Anterior cingulate cortex (tissue), 58 donors: ENCODE results near the gene EEFSEC.

ENCODE experiments used
- DNase-seq, 58 donors: peaks; one replicate each; lab custom pipeline; 2025; lab: John Stamatoyannopoulos, UW

Gene EEFSEC

GRCh38 chr3:128238184-128238489 is 84.9 kb downstream of the EEFSEC start:
- DNase-seq: no peak

- DNase-seq: no peak
Measured at GRCh38 chr3:128239304-128239703, 86.0 kb downstream of the EEFSEC start.

GRCh38 chr3:128240232-128240631 is 87.0 kb downstream of the EEFSEC start:
- DNase-seq: no peak

- no peak for DNase-seq
Measured at GRCh38 chr3:128241741-128242140, 88.5 kb downstream of the EEFSEC start.

GRCh38 chr3:128242818-128243601 is 89.7 kb downstream of the EEFSEC start:
- no peak for DNase-seq

- DNase-seq: no peak
Measured at GRCh38 chr3:128243602-128244504, 90.6 kb downstream of the EEFSEC start.

- DNase-seq: no peak
Measured at GRCh38 chr3:128245460-128245859, 92.2 kb downstream of the EEFSEC start.

GRCh38 chr3:128247666-128248409 is 94.6 kb downstream of the EEFSEC start:
- no peak for DNase-seq

GRCh38 chr3:128252083-128252482 is 98.8 kb downstream of the EEFSEC start:
- no peak for DNase-seq

GRCh38 chr3:128253150-128253549 is 99.9 kb downstream of the EEFSEC start:
- DNase-seq: no peak

- no peak for DNase-seq
Measured at GRCh38 chr3:128254066-128254590, 100.8 kb downstream of the EEFSEC start.

GRCh38 chr3:128254967-128255366 is 101.7 kb downstream of the EEFSEC start:
- DNase-seq: no peak

GRCh38 chr3:128256131-128256530 is 102.8 kb downstream of the EEFSEC start:
- DNase-seq: no peak

- no peak for DNase-seq
Measured at GRCh38 chr3:128257632-128258031, 104.4 kb downstream of the EEFSEC start.

- DNase-seq: no peak
Measured at GRCh38 chr3:128260275-128260674, 107.0 kb downstream of the EEFSEC start.

GRCh38 chr3:128262457-128262856 is 109.2 kb downstream of the EEFSEC start:
- DNase-seq: no peak

- DNase-seq: no peak
Measured at GRCh38 chr3:128263118-128263517, 109.8 kb downstream of the EEFSEC start.

GRCh38 chr3:128263946-128264345 is 110.7 kb downstream of the EEFSEC start:
- no peak for DNase-seq

- DNase-seq: peak in 1 of 58 donors; percentile 12
Measured at GRCh38 chr3:128266453-128266852, 113.2 kb downstream of the EEFSEC start.

GRCh38 chr3:128267541-128267940 is 114.3 kb downstream of the EEFSEC start:
- DNase-seq: no peak
